ENCODE measurements around the gene ERI2. TPM values are rescaled to one million over a fixed set of nuclear protein-coding genes. Genes with fewer than 3 reads are reported as not detected.

ERI2 gene
- total and polyA plus RNA-seq, 2 of the 13 experiments (the other 11 are each of a cell fraction or from before 2014, with no cell fraction given) = 17.4 to 41.3 TPM

- TF ChIP-seq NFRKB (IDR thresholded peaks at IDR 0.05) (peak; percentile 65; the same call in 1 of the 2 replicates), ZNF274 (CRISPR knock-in tag; IDR thresholded peaks at IDR 0.05) (peak; percentile 97), MNT (IDR thresholded peaks at IDR 0.05) (peak; percentile 68), ZBTB10 (CRISPR knock-in tag; IDR thresholded peaks at IDR 0.05; ENCODE audit: borderline replicate concordance) (peak; percentile 54; the same call in 1 of the 2 replicates), ZMAT5 (CRISPR knock-in tag; IDR thresholded peaks at IDR 0.05; ENCODE audit: borderline replicate concordance, low read depth) (0 out of 2 replicates have a peak, but pooled peaks have one; percentile 58), SYNCRIP (IDR thresholded peaks at IDR 0.05; ENCODE audit: insufficient read depth, low read depth, low read length) (no peak), ZSCAN20 (CRISPR knock-in tag; IDR thresholded peaks at IDR 0.05; ENCODE audit: borderline replicate concordance) (0 out of 2 replicates have a peak, but pooled peaks have one; percentile 90), TOPORS (CRISPR knock-in tag; IDR thresholded peaks at IDR 0.05) (peak; percentile 96), KLF11 (CRISPR knock-in tag; IDR thresholded peaks at IDR 0.05) (peak; percentile 49; the same call in 1 of the 2 replicates), SAP130 (CRISPR knock-in tag; IDR thresholded peaks at IDR 0.05; ENCODE audit: low read depth) (peak; percentile 99), YY1 (IDR thresholded peaks at IDR 0.05; ENCODE audit: insufficient read depth, insufficient replicate concordance, low read depth, low read length) (peak; percentile 98), KDM4B (CRISPR knock-in tag; IDR thresholded peaks at IDR 0.05) (peak; percentile 97), ZSCAN30 (CRISPR knock-in tag; IDR thresholded peaks at IDR 0.05) (peak; percentile 75; the same call in 1 of the 2 replicates), TBL1XR1 (IDR thresholded peaks at IDR 0.05; ENCODE audit: borderline replicate concordance, low read length, partially characterized antibody) (peak; percentile 48), ZNF224 (CRISPR knock-in tag; IDR thresholded peaks at IDR 0.05) (peak; percentile 22; the same call in 1 of the 2 replicates), FOXO1 (CRISPR knock-in tag; IDR thresholded peaks at IDR 0.05) (peak; percentile 61)
- TF ChIP-seq, protein P1, sequence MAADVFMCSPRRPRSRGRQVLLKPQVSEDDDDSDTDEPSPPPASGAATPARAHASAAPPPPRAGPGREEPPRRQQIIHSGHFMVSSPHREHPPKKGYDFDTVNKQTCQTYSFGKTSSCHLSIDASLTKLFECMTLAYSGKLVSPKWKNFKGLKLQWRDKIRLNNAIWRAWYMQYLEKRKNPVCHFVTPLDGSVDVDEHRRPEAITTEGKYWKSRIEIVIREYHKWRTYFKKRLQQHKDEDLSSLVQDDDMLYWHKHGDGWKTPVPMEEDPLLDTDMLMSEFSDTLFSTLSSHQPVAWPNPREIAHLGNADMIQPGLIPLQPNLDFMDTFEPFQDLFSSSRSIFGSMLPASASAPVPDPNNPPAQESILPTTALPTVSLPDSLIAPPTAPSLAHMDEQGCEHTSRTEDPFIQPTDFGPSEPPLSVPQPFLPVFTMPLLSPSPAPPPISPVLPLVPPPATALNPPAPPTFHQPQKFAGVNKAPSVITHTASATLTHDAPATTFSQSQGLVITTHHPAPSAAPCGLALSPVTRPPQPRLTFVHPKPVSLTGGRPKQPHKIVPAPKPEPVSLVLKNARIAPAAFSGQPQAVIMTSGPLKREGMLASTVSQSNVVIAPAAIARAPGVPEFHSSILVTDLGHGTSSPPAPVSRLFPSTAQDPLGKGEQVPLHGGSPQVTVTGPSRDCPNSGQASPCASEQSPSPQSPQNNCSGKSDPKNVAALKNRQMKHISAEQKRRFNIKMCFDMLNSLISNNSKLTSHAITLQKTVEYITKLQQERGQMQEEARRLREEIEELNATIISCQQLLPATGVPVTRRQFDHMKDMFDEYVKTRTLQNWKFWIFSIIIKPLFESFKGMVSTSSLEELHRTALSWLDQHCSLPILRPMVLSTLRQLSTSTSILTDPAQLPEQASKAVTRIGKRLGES (CRISPR knock-in tag; IDR thresholded peaks at IDR 0.05; ENCODE audit: borderline replicate concordance) = peak; percentile 72
- TF ChIP-seq, protein P2, sequence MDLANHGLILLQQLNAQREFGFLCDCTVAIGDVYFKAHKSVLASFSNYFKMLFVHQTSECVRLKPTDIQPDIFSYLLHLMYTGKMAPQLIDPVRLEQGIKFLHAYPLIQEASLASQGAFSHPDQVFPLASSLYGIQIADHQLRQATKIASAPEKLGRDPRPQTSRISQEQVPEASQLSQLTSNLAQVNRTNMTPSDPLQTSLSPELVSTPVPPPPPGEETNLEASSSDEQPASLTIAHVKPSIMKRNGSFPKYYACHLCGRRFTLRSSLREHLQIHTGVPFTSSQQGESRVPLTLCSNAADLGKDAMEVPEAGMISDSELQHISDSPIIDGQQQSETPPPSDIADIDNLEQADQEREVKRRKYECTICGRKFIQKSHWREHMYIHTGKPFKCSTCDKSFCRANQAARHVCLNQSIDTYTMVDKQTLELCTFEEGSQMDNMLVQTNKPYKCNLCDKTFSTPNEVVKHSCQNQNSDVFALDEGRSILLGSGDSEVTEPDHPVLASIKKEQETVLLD (CRISPR knock-in tag; IDR thresholded peaks at IDR 0.05; ENCODE audit: low read depth) = peak; percentile 92
Measured at GRCh38 chr16:20806168-20807050, at the start of gene ERI2, which contains the start of gene REXO5 (continued).

Measured in HepG2 (cell line).